22Rv1 (cell line): ENCODE data around the gene RPL19.
A peak's percentile ranks its signal among the peaks of the same experiment; 100 is the strongest.

Experiments used
- H3K27ac ChIP-seq: fragments of 450-650 bp; 2 replicates; pipeline ENCODE4 v1.5.1; 2017
- CTCF ChIP-seq: fragments of 450-650 bp; IDR thresholded peaks from 2 replicates; pipeline ENCODE4 v1.5.1; 2017; ENCODE audit warnings: mild to moderate bottlenecking
- ZFX ChIP-seq: fragments of 450-650 bp; IDR thresholded peaks from 2 replicates; pipeline ENCODE4 v1.6.1; 2017; ENCODE audit warnings: antibody characterized with exemption, borderline replicate concordance

RPL19 gene

GRCh38 chr17:39199820-39200069, 338 bp upstream of the RPL19 start:
- peak overlapping the region; percentile 88 for H3K27ac ChIP-seq
- TF ChIP-seq CTCF (no peak), ZFX (no peak)

GRCh38 chr17:39200957-39201510, 951 bp downstream of the RPL19 start:
- no peak for TF ChIP-seq ZFX
- no peak for TF ChIP-seq CTCF
- H3K27ac ChIP-seq: peak overlapping the region; percentile 88

GRCh38 chr17:39204245-39204644, 4.2 kb downstream of the RPL19 start:
- TF ChIP-seq CTCF (no peak), ZFX (no peak)
- H3K27ac ChIP-seq: 0 out of 2 replicates have a peak overlapping the region, but pooled peaks have one; percentile 15

- H3K27ac ChIP-seq: no peak overlapping the region
- no peak for TF ChIP-seq CTCF
- TF ChIP-seq ZFX: no peak
These were observed 5.0 kb downstream of the RPL19 start for GRCh38 chr17:39205112-39205526.

- no peak overlapping the region for H3K27ac ChIP-seq
These were observed 8.1 kb downstream of the RPL19 start for GRCh38 chr17:39208136-39208535.

GRCh38 chr17:39208893-39209292, 8.8 kb downstream of the RPL19 start:
- no peak overlapping the region for H3K27ac ChIP-seq
- TF ChIP-seq CTCF (no peak), ZFX (no peak)

More at GRCh38 chr17:39208136-39208535, 8.1 kb downstream of the RPL19 start:
- TF ChIP-seq ZFX: no peak
- no peak for TF ChIP-seq CTCF

GRCh38 chr17:39209317-39210092, 9.4 kb downstream of the RPL19 start:
- no peak overlapping the region for H3K27ac ChIP-seq
- TF ChIP-seq ZFX (no peak), CTCF (no peak)
